Embryonic facial prominence (tissue), 1 donor: Measurements from ENCODE around the gene NEUROG1.

Experiments
- DNase-seq: peaks from one replicate; pipeline ENCODE4 v3.0.0-alpha.2; 2016; ENCODE audit errors: extremely low spot score

Gene NEUROG1, protein sequence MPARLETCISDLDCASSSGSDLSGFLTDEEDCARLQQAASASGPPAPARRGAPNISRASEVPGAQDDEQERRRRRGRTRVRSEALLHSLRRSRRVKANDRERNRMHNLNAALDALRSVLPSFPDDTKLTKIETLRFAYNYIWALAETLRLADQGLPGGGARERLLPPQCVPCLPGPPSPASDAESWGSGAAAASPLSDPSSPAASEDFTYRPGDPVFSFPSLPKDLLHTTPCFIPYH

DNA sequence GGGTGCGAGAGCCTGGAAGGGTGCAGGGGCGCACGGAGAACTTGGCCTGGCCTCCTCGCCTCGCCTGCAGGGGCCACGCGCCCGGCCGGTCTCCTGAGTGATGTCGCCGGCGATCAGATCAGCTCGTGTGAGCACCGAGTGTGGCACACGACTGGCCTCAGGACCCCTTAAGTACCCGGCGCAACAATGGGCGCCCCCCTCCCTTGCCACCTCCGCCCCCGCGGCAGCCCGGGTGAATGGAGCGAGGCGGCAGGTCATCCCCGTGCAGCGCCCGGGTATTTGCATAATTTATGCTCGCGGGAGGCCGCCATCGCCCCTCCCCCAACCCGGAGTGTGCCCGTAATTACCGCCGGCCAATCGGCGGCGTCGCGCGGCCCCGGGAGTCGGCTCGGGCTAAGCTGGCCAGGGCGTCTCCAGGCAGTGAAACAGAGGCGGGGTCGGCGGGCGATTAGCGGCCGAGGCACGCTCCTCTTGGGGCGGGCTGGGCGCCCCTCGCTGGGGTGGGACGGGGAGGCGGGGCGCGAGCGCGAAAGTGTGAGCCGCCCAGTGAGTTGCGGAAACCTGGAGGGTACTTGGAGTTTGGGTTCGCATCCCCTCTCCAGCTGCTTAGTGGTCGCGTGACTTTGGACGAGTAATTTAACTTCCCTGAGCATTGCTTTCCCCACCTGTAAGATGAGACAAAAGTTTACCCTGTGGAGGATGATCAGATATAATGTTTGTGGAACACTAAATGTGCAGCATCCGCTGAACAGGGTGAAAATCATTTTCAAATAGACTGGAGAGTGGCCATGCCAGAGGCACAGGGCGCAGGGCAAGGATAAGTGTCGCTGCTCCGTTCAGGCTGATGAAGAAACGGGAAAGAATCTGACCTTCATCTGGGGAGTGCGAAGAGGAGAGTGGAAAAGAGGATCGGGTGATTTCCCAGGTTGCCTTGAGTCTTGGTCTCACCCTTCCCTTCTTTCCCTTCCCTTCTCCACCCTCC, at the start of gene NEUROG1:
NEUROG1 (minus strand) TSS at position 145 of the 982 bp plus-strand sequence. CDS start 274 bp downstream, outside the sequence.
- no peak for DNase-seq

DNA sequence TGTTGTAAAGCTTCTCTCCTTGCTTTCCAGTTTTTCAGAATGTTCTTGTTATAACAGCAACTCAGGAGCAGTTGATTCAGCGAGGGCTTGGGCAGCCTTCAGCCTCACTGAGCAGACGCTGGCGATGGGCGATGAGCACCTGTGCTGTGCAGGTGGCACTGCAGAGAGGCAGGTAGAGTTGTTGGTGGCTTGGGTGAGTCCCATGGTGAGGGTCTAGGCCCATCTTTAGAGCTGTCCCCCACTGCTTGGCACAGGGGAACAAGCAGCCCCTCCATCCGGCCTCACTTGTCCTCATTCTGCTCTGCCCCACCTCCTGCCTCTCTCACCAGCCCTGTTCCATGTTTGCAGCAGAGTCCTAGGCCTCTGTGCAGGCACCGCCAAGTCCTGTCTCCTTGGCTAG, 49.2 kb upstream of the NEUROG1 start:
- DNase-seq: no peak

DNA sequence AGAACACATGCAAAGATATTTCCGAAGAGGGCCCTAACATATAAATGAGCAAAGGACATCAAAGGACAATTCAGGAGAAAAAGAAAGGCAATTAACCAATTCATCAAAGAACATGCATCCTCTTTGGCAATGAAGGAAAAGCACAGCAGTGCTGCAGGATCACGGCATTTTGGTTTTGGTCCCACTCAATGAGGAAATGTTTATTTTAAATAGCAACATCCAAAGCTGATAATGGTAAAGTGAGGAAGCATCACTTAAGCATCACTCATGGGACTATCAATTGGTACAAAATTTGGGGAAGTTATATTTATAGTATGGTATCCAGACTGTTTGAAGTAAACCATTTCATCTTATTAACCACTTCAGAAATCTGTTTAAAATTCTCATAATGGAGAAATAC, 48.5 kb upstream of the NEUROG1 start:
- no peak for DNase-seq

DNA sequence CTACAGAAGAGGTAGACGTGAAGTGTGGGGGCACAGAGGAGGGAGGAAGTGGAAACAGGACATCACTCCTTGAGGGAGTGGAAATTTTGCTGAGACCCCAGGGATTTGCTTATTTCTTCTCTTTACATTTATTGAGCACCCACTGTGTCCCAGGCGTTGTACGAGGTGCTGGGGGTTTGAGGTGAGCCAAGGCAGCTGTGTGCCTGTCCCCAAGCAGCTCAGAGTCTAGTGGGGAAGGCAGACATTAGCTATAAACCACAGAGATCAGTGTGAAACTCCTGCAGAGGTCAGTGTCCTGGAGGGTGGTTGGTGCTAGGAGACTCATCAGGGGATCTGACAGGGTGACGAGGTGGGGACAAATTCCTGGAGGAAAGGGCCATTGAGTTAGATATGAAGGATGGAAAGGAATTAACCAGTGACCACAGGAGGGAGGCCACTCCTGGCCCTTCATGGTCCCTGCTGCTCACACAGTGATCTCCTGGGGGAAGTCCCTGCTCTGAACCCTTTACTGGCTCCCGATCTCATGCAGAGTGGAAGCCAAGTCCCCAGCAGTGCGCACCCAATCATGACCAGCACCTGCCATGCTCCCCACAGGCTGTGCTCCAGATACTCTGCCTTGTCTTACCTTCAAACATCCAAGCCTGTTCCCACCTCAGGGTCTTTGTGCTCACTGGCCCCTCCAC, 46.5 kb upstream of the NEUROG1 start:
- DNase-seq: no peak

DNA sequence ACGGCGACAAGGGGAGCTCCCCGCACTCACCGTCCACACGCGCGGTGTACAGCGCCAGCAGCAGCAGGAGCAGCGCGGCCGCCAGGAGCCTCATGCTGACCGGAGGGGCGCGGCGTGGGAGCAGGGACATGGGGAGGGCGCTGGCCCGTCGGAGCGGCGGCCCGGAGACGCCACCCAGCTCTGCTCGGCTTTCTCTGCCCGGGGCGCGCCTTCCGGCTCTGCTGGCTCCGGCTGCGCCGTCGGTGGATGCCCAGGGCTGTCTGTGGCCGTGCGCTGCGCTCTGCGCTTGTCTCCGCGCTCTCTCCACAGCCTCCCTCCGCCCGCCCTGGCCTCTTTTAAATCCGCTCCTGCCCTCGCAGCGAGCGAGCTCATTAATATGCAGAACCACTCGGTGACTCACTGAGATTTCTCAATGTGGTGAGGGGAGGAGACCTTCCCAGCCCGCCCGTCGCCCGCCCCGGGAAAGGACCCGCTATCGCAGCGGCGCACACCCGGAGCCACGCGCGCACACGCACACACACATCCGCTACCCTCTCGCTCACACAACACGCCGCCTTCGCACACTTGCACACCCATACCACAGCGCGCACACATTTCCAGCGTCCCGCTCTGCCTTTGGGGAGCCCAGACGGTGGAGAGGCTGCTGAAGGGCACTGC, 43.0 kb upstream of the NEUROG1 start, which contains the start of gene CXCL14:
CXCL14 (minus strand) TSS at position 307 of the 657 bp plus-strand sequence; CDS start at position 94, 213 bp downstream.
- DNase-seq: no peak

DNA sequence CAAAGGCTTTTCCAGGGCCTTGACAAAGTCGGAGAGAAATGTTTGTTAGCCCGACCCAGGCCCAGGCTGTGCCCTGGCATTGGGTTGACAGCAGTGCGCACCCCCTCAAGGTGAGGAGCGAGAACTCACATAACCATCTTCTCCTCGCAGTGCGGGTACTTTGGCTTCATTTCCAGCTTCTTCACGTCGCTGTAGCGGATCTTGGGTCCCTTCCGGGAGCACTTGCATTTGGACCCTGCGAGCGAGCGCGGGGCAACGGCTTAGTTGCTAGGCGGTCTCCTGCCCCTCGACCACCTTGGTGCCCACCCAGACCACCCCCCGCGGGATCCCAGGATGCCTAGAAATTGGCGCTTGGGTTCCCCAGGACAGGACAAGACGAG, 42.5 kb upstream of the NEUROG1 start:
- DNase-seq: no peak

DNA sequence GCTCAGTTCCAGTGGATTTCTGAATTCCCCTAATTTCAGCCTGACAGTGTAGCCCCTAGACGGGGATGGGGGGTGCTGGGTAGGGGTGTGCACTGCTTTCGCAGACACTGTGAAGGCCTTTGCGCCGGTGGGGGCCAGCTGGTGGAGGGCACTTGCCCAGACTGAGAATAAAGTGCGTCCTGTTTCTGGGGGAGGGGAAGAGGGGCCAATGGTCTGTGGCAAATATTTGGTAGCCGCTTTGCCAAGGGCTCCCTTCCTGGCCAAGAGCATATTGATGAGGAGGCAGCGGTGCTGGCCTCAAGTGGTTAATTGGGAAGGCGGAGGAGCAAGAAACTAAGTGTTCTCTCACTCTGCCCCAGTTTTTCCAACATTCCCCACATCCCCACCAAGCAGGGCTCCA, 41.7 kb upstream of the NEUROG1 start:
- no peak for DNase-seq

DNA sequence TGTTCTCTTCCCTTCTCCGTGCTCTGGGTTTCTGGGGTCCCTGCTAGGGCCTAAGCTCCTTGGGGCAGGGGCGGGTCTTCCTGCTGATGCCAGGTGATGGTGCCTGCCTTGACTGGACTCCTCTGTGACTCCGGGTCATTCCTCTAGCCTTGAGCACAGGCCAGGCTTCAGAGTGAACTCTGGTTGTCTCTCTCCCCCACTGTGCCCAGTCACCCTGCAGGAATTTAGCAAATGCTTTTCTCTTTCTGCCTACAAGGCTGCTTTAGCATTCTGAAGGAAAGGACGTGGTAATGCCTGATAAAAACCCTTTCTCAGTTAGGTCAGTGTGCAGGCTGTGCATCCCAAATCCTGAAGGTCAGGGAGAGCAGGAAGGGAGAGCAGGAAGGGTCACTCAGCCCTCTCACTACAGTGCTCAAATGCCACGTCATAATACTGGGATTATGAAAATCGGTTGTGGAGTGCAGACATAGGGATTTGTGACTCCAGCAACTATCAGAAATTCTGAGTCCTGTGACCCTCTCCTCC, 40.4 kb upstream of the NEUROG1 start:
- DNase-seq: no peak

DNA sequence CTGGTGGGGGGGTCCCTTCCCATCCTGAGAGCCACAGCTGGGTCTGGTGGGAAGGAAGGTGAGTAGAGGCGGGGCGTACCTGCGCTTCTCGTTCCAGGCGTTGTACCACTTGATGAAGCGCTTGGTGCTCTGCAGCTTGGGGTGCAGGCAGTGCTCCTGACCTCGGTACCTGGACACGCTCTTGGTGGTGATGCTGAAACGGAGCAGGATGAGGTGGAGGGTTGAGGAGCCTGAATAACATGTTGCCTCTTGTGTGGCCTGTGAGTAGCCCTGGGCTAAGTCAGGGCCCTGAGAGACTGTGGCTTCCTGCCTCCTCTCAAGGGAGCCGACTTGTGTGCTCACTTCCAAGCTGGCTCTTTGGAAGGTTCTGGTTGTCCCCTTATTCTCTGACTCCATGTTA, 38.7 kb upstream of the NEUROG1 start:
- no peak for DNase-seq

DNA sequence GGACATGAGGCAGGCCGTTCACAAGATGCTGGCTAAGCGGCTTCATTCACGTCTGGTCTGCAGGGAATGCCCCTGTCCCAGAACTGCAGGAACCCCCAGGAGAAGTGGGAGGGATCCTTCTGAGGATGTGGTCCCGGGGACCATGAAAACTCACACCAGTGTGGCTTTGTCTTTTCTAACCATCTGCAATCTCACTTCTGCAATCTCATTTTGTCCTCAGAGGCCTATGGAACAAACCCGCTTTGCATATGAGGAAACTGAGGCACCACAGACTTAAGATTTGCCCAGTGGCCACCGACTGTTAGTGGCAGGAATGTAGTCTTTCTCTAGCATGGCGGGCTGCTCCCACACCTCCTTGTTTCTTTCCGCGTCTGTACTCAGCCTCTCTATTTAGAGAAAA, 36.1 kb upstream of the NEUROG1 start:
- no peak for DNase-seq

DNA sequence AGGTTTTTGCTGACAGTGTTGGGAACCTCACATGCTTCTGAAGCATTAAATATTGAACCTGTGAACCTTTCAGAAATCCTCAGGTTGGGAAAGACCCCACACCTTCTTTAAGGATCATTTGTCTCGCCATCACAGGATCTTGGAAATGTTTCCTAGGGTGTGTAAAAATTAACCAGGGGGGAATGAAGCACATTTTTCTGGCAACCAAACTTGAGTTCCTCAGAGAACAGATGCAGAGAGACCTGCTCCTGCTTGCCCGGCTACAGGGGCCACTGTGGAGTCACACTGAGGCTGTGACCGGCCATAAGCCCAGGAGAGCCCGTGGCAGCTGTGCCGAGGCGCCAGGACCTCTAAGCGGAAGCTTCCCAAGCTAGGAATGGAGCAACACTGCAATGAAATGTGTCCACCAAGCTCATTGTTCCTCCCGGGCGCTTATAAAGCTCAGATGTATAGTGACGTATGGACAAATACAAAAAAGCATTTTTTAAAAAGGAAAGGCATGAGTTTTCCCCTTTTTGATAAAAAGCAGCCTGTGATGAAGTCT, 35.4 kb upstream of the NEUROG1 start:
- no peak for DNase-seq

DNA sequence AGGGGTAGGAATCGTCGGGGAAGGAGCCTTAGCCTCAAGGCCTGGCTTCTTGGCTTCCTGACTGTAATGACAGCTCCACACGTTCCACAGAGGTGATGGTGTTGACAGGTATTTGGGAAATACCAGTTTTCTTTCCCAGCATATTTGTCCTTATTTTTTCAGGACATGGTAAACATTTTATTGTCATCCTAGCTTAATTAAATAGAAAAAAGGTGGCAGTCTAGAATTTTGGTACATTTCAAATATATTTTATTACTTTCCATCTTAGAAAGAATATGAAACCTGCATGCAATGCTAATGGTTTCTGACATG, 34.6 kb upstream of the NEUROG1 start:
- DNase-seq: no peak

DNA sequence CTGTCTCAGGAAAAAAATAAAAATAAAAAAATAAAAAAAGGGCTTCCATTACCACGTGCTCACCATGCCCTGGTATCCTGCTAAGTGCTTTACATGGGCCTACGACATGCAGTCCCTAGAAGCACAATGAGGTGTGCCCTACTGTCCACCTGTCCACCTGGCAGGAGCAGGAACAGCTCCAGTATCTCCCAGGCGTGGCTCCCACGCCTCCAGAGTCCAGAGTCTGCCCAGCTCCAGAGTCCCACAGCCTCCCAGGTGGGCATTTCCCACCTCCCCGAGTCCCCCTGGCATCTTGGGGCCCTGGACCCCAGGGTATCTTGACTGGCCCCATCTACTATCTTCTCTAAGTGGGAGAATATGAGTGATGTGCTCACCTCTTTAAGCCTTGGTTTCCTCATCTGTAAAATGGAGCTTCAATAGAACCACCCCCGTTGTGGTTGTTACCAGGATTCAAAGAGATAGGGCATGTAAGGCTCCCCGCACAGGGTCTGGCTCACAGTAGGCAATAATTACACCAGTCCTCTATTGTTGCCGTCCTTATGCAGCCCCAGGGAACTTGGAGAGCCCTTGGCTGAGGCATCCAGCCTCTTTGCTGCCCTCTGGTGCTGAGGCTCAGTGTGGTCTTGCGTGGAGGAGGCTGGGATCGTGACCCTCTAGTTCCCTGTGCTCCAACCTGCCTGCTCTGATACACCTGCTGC, 34.1 kb upstream of the NEUROG1 start:
- DNase-seq: no peak

DNA sequence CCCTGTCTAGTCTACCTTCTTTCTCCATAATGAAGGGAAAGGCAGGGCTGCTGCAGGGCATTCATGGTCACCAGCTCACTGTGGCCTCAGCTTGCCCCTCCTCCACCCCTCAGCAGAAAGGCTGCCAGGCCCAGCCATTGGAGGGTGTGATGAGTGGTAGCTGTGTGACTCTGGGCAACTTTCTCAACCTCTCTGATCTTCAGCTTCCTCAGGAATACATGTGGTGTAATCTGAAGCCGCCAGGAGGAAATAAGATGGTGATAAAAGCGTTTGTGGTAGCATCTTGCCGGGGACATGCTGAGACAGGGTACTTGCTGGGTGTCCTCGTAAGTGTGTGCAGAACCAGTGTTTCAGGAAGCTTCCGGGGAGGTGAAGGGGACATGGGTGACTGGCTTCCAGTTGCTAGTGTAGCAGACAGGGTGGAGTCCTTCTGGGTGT, 33.2 kb upstream of the NEUROG1 start:
- DNase-seq: no peak

DNA sequence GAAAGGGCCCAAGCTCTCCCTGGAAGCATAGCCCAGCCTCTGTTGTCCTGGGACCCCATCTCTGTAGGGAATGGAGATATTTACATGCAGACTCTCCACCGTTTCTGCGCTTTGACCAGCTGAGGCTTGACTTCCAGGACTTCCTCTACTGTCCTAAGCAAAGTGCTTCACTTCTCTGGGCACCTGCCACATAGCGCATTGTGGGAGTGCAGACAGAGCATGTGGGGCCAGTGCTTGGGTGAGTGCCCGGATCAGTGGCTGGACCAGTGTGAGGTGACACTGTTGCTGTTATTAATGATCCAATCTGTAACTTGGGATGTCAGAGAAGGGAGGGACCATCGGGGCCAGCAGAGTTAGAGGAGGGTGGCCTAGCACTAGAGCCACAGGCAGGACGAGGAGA, 32.5 kb upstream of the NEUROG1 start:
- DNase-seq: no peak

DNA sequence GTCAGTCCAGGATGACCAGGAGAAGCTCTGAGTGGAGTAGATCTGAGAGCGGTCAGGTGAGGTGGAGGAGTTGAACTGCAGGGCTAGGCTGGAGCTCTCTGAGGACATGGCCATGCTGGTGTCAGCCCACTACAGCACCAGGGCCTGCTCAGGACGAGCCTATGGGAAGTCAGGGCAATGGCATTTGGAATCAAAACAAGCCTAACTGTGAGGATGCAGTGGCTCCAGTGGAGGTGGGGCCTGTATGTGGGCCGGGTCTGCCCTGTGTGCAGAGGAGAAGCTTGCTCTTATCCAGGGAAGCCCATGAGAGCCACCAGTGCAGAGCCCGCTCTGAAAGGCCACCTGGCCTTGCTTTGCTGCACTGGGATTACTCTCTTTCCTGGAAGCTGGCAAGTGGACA, 31.9 kb upstream of the NEUROG1 start:
- DNase-seq: no peak

DNA sequence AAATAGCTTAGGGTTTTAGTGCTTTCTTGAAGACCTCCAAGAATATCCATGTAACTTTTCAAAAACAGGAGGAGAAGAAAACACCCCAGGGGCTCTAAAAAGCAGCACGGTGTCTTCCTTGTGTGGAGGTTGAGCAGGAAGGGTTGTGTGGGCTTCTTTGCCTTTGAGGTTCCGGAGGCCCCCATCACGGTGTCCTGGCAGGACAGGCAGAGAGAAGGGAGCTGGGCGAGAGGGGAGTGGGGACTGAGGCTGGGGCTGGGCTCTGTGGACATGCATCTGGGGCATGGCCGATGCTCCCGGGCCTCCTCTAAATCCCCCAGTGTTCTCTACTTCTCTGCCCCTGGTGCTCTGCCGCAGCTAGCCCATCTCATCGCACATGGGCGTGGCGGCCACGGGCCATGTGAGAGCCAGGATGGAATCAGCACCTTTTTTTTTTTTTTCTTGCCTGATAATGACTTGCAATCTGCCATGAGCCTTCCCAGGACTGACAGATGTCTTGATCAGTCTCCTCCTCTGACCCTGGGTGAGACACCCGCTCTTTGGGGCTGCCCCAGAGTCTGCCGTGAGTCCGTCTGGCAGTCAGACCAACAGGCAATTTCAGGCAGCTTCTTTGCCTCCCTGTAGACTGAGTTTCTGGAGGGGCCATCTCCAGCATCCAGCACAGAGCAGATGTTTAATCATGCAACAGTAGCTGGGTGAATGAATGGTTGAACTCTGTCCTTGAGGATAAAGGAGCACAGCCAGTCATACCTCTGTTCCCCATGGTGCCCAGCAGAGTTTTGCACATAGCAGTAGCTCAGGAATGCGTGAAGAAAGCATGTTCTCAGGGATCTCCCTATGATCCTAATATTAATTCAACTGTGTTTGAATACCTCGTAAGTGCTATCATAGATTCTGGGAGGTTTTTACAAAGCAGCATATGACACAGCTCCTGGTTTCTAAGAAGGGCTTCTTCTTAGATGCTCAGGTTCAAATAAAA, 30.9 kb upstream of the NEUROG1 start:
- DNase-seq: no peak

DNA sequence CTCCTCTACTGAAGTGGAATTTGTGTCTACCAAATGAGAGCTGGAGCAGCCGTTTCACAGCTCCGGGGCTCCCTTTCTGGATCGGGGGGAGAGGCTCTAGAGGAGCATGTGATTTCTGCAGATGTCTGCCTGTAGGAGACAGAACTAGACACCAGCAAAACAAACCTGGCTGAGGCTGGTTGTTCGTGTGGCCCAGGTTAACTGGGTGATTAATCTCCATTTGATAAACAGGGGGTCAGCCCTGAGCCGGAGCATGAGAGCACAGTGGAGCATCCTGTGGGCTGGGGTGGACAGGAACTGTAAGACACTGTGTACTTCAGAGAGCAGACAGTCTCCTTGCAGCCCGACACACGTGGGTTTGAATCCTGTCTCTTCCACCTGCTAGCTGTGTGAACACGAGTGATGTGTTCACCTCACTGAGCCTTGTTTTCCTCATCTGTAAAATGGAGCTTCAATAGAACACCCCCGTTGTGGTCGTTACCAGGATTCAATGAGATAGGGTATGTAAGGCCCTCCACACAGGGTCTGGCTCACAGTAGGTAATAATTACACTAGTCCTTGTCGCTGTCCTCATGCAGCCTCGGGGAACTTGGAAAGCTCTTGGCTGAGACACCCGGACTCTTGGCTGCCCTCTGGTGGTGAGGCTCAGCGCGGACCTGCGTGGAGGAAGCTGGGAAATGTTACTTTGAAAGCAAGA, 30.1 kb upstream of the NEUROG1 start:
- no peak for DNase-seq

DNA sequence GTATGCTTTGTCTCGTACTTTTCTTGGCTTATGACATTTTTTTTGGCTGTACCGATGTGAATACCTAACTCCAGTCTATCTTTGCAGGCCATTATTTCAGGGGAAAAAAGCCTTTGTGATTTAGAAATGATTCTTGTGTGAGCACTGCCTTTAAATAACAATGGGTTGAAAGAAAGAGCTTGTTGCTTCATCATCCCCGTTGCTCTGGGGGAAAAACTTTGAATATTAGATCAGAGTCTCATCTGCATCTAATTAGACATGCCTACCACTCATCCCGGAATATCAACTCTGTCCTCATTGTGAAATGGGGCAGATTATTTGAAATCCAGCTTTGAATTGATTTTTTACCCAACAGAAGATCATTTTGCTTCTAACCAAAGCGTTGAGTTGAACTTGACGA, 29.5 kb upstream of the NEUROG1 start:
- no peak for DNase-seq
